CD14-positive monocyte (primary cell): ENCODE data around the gene UPK1A. TPM values are rescaled to one million over a fixed set of nuclear protein-coding genes. Genes with fewer than 3 reads are reported as not detected.
A peak's percentile ranks its signal among the peaks of the same experiment; 100 is the strongest.

Source experiments
- DNase-seq, 3 donors: peaks; one replicate each; pipeline ENCODE4 v3.0.0-alpha.2; 2011 to 2022
- H2AFZ ChIP-seq: 2 replicates; pipeline ENCODE4 v1.6.0; 2012; ENCODE audit warnings: mild to moderate bottlenecking, low read depth, low read length, inconsistent platforms; ENCODE audit not compliant: insufficient read depth, poor library complexity, severe bottlenecking
- H3K27ac ChIP-seq, 2 donors: 1 replicate in 1 of 2; 2 replicates in 1 of 2; pipeline ENCODE4 v1.5.1; 2012 to 2013; ENCODE audit warnings: low read length in 2 of 2, control low read depth in 1 of 2, inconsistent platforms in 1 of 2, low read depth in 1 of 2, mild to moderate bottlenecking in 1 of 2
- H3K27me3 ChIP-seq, 2 donors: one replicate each; pipeline versions ENCODE4 v1.6.0 to v1.6.1; 2011 to 2013; ENCODE audit warnings: low read length in 2 of 2; ENCODE audit not compliant: control insufficient read depth in 2 of 2, insufficient read depth in 2 of 2
- H3K36me3 ChIP-seq, 2 donors: replicated peaks in 1 of 2; 1 replicate in 1 of 2; 2 replicates in 1 of 2; pipeline versions ENCODE4 v1.5.1 to v1.6.1; 2012 to 2013; ENCODE audit warnings: low read length in 2 of 2, control low read depth in 1 of 2, inconsistent platforms in 1 of 2, mild to moderate bottlenecking in 1 of 2; ENCODE audit not compliant: insufficient read depth in 2 of 2, control insufficient read depth in 1 of 2
- H3K4me1 ChIP-seq, 2 donors: 1 replicate in 1 of 2; 2 replicates in 1 of 2; pipeline versions ENCODE4 v1.5.1 to v1.6.1; 2012 to 2013; ENCODE audit warnings: low read length in 2 of 2, control low read depth in 1 of 2, inconsistent platforms in 1 of 2, mild to moderate bottlenecking in 1 of 2, moderate library complexity in 1 of 2; ENCODE audit not compliant: insufficient read depth in 2 of 2, control insufficient read depth in 1 of 2
- H3K4me2 ChIP-seq: replicated peaks from 2 replicates; pipeline ENCODE3; 2012; ENCODE audit warnings: low read length, moderate library complexity, mild to moderate bottlenecking; ENCODE audit not compliant: poor library complexity, severe bottlenecking; ENCODE audit errors: extremely low read depth
- H3K4me3 ChIP-seq, 3 experiments: fragments of 200-600 bp in 1 of 3; sonication (generic) in 1 of 3; replicated peaks in 1 of 3; 1 replicate in 2 of 3; 2 replicates in 1 of 3; pipeline ENCODE4 v1.5.1; 2011 to 2013; ENCODE audit warnings: low read length in 3 of 3, mild to moderate bottlenecking in 3 of 3, control low read depth in 2 of 3, low read depth in 2 of 3, inconsistent platforms in 1 of 3, moderate library complexity in 1 of 3
- H3K79me2 ChIP-seq: 2 replicates; pipeline ENCODE4 v1.6.0; 2012; ENCODE audit warnings: mild to moderate bottlenecking, control low read depth, inconsistent platforms, low read length, moderate library complexity; ENCODE audit not compliant: insufficient read depth
- H3K9ac ChIP-seq: 2 replicates; pipeline ENCODE4 v1.6.0; 2017; ENCODE audit warnings: low read length, mild to moderate bottlenecking; ENCODE audit not compliant: insufficient read depth, poor library complexity, severe bottlenecking
- H3K9me3 ChIP-seq, 2 donors: replicated peaks in 1 of 2; 1 replicate in 1 of 2; 2 replicates in 1 of 2; pipeline versions ENCODE4 v1.5.1 to v1.6.1; 2012 to 2013; ENCODE audit warnings: low read length in 2 of 2, control low read depth in 1 of 2; ENCODE audit not compliant: control insufficient read depth in 1 of 2, insufficient read depth in 1 of 2
- H4K20me1 ChIP-seq: 2 replicates; pipeline ENCODE4 v1.6.0; 2012; ENCODE audit warnings: mild to moderate bottlenecking, low read length, control low read depth, moderate library complexity; ENCODE audit not compliant: insufficient read depth
- H3K27ac Mint-ChIP-seq, 7 donors: one replicate each; pipeline ENCODE4 v1.8.0; 2020; ENCODE audit warnings: mild to moderate bottlenecking in 7 of 7, mixed read lengths in 7 of 7, moderate library complexity in 6 of 7, inconsistent platforms in 2 of 7
- H3K27me3 Mint-ChIP-seq, 3 donors: one replicate each; pipeline ENCODE4 v1.8.0; 2021 to 2022; ENCODE audit warnings: low read depth in 3 of 3, mild to moderate bottlenecking in 3 of 3, mixed read lengths in 3 of 3, moderate library complexity in 3 of 3, inconsistent platforms in 1 of 3
- H3K36me3 Mint-ChIP-seq, 2 donors: one replicate each; pipeline ENCODE4 v1.8.0; 2020; ENCODE audit warnings: mixed read lengths in 2 of 2, inconsistent platforms in 1 of 2, mild to moderate bottlenecking in 1 of 2
- H3K4me1 Mint-ChIP-seq: one replicate; pipeline ENCODE4 v1.8.0; 2020; ENCODE audit warnings: mild to moderate bottlenecking, mixed read lengths
- H3K4me3 Mint-ChIP-seq, 2 donors: one replicate each; pipeline ENCODE4 v1.8.0; 2020; ENCODE audit warnings: mild to moderate bottlenecking in 2 of 2, mixed read lengths in 2 of 2, moderate library complexity in 1 of 2
- H3K9me3 Mint-ChIP-seq, 7 donors: one replicate each; pipeline ENCODE4 v1.8.0; 2020 to 2022; ENCODE audit warnings: mixed read lengths in 7 of 7, mild to moderate bottlenecking in 6 of 7, moderate library complexity in 6 of 7, inconsistent platforms in 2 of 7
- WGBS: methylation state at CpG from one replicate; pipeline ENCODE4 v1.1.5; 2013; ENCODE audit warnings: missing lambda C conversion rate; ENCODE audit not compliant: insufficient coverage; 5-methylcytosine and 5-hydroxymethylcytosine counted together
- intact Hi-C, 2 donors: fragments of 100-400 bp; cut with micrococcal nuclease; formaldehyde crosslinking; loops; one replicate each; pipeline versions ENCODE4 v1.15.0 to v1.15.1; 2023
- polyA plus RNA-seq, 3 donors: library from polyadenylated mRNA; depleted of rRNA in 1 of 3; unstranded in 2 of 3; stranded (reverse) in 1 of 3; fragments of 300-500 nt in 2 of 3; fragments of >200 nt in 1 of 3; fragmentation: Illumina TruSeq in 2 of 3; gene quantifications; 1 replicate in 2 of 3; 2 replicates in 1 of 3; pipeline ENCODE4 v1.2.3, GENCODE V29; 2012 to 2021
- TF ChIP-seq, protein P1 (sequence below): fragments of 200-600 bp; IDR thresholded peaks from one replicate; pipeline ENCODE4 v1.8.0; 2022; ENCODE audit warnings: antibody characterized with exemption, mild to moderate bottlenecking

UPK1A gene
- polyA plus RNA-seq, 3 donors, result not detected

DNA sequence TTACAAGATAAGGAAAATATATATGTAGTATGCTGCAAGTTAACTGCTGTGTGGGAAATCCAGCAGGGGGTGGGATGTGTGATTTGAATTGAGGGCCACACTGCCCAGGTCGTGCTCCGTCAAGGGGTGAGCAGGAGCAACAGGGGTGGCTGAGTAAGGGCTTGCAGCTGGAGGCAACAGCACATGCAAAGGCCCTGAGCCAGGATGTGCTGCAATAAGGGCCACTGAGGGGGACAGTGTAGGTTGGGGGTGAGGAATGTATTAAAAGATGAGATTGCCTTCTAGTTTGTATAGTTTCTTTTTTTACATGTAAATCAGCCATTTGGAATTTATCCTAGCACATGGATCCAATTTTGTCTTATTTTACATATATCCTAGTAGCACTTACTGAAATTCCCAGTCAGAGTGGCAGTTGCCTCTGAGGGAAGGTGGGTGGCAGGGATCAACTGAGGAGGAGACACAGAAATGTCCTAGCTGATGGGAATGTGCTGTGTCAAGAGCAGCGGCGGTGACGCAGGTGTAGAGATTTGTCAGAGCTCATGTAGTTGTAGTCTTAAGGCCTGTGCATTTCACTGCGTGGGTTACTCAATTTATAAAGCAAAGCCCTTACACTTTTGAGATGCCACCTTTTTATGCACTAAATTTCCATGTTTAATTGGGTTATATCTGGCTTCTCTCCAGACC, 42.8 kb upstream of the UPK1A start:
- WGBS, result 88% methylated on average over 2 of the region's 6 CpGs
- no peak for DNase-seq
- no peak overlapping the region for H3K9ac ChIP-seq
- no peak overlapping the region for H3K4me3 ChIP-seq
- peaks cover 7 to 8% of the 10 kb centered on the region in 2 donors for H3K4me1 ChIP-seq
- TF ChIP-seq, protein P1, sequence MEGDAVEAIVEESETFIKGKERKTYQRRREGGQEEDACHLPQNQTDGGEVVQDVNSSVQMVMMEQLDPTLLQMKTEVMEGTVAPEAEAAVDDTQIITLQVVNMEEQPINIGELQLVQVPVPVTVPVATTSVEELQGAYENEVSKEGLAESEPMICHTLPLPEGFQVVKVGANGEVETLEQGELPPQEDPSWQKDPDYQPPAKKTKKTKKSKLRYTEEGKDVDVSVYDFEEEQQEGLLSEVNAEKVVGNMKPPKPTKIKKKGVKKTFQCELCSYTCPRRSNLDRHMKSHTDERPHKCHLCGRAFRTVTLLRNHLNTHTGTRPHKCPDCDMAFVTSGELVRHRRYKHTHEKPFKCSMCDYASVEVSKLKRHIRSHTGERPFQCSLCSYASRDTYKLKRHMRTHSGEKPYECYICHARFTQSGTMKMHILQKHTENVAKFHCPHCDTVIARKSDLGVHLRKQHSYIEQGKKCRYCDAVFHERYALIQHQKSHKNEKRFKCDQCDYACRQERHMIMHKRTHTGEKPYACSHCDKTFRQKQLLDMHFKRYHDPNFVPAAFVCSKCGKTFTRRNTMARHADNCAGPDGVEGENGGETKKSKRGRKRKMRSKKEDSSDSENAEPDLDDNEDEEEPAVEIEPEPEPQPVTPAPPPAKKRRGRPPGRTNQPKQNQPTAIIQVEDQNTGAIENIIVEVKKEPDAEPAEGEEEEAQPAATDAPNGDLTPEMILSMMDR, result no peak
- no peak overlapping the region for H3K4me3 Mint-ChIP-seq
- peaks cover 5% of the 10 kb centered on the region for H3K4me1 Mint-ChIP-seq
- peaks cover 5 to 7% of the 10 kb centered on the region in 2 donors for H3K36me3 ChIP-seq
- peaks cover 8 to 23% of the 10 kb centered on the region in 2 donors for H3K36me3 Mint-ChIP-seq
- no peak overlapping the region for H2AFZ ChIP-seq
- H3K27ac Mint-ChIP-seq, result no peak overlapping the region
- H3K4me2 ChIP-seq, result no peak overlapping the region
- peaks cover 0 to 3% (median 1%) of the 10 kb centered on the region in 3 donors for H3K27me3 Mint-ChIP-seq
- no peaks in the 10 kb centered on the region for H3K27me3 ChIP-seq
- H3K9me3 ChIP-seq, result no peaks in the 10 kb centered on the region
- H4K20me1 ChIP-seq, result no peaks in the 10 kb centered on the region
- no peaks in the 10 kb centered on the region for H3K79me2 ChIP-seq
- no peak overlapping the region for H3K27ac ChIP-seq
- H3K9me3 Mint-ChIP-seq, result peaks cover 0 to 3% (median 0%) of the 10 kb centered on the region in 7 donors
- intact Hi-C loops, result no loop called here

DNA sequence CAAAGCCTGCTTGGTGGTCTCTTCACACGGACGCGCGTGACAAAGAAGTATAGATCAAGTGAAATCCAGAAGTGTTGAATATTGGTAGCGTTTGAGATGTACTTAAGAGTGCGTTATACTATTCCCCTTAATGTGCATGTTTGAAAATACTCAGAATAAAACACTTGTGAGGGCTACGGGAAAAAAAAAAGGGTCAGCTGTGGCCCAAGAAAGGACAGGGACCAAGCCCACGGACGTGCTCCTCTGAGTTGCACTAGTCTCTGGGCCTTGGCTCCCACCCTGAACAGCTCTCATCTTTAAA, 38.1 kb upstream of the UPK1A start:
- Mint-ChIP-seq H3K9me3 (peaks cover 0 to 3% (median 0%) of the 10 kb centered on the region in 7 donors), H3K4me1 (peaks cover 13% of the 10 kb centered on the region), H3K27me3 (peaks cover 0 to 4% (median 2%) of the 10 kb centered on the region in 3 donors), H3K27ac (peak overlapping the region; percentile 96 to 100 (median 96)), H3K4me3 (peak overlapping the region; percentile 93 to 98), H3K36me3 (peaks cover 29 to 33% of the 10 kb centered on the region in 2 donors)
- Histone ChIP-seq H3K4me3 (peak overlapping the region; percentile 41 to 99 (median 98)), H3K9me3 (no peaks in the 10 kb centered on the region), H3K9ac (peak overlapping the region; percentile 98), H4K20me1 (no peaks in the 10 kb centered on the region), H3K36me3 (peaks cover 27 to 30% of the 10 kb centered on the region in 2 donors), H3K27ac (peak overlapping the region; percentile 85 to 99), H2AFZ (peak overlapping the region; percentile 88), H3K4me1 (peaks cover 14 to 15% of the 10 kb centered on the region in 2 donors), H3K79me2 (peaks cover 11% of the 10 kb centered on the region), H3K4me2 (peak overlapping the region; percentile 88), H3K27me3 (no peaks in the 10 kb centered on the region)
- DNase-seq, result no peak
- intact Hi-C loops, result loop anchor here (2.0 to 5.0 kb wide), 5 partner anchors 15 to 489 kb away; partner anchors contain the start of genes HAUS5 (in 1 of the 2), KMT2B (in 1 of the 2), LIN37 (in 1 of the 2) and PSENEN (in 1 of the 2)
- TF ChIP-seq, protein P1, result no peak
- 0% methylated on average over 3 of the region's 9 CpGs for WGBS
